ENCODE data around the gene DUSP16.

Gene DUSP16

GRCh38 chr12:12519354-12519998, 43.2 kb downstream of the DUSP16 start:
- H3K27ac ChIP-seq (ENCODE audit: low read length), result no peak overlapping the region
- no peaks in the 10 kb centered on the region for H3K9me3 ChIP-seq (replicated peaks; ENCODE audit: insufficient read depth, low read length)
- H2AFZ ChIP-seq (ENCODE audit: low read length), result no peak overlapping the region
- H3K9me2 ChIP-seq (replicated peaks; ENCODE audit: insufficient read depth, low read length), result no peaks in the 10 kb centered on the region
- no peak overlapping the region for H3K4me3 ChIP-seq (ENCODE audit: low read length)
- H3K36me3 ChIP-seq (replicated peaks; ENCODE audit: insufficient read depth, low read length), result no peaks in the 10 kb centered on the region
- H3F3A ChIP-seq (ENCODE audit: insufficient read depth, low read length), result no peaks in the 10 kb centered on the region
- DNase-seq, result no peak
- H3K79me2 ChIP-seq (ENCODE audit: low read length), result no peaks in the 10 kb centered on the region
- no peaks in the 10 kb centered on the region for H4K20me1 ChIP-seq (ENCODE audit: insufficient read depth, low read length)
- no peaks in the 10 kb centered on the region for H3K4me1 ChIP-seq (ENCODE audit: low read length)
- no peak overlapping the region for H3K4me2 ChIP-seq (ENCODE audit: low read depth, low read length)
- TF ChIP-seq CTCF (IDR thresholded peaks at IDR 0.05; ENCODE audit: low read length), result no peak
- no peak for TF ChIP-seq EZH2 (optimal IDR thresholded peaks at IDR 0.05; ENCODE audit: low read depth, low read length)
- TF ChIP-seq EZH2phosphoT487 (IDR thresholded peaks at IDR 0.05; ENCODE audit: low read length), result no peak
- no peaks in the 10 kb centered on the region for H3K27me3 ChIP-seq (replicated peaks; ENCODE audit: insufficient read depth, low read length)
- no peak overlapping the region for H3K9ac ChIP-seq (ENCODE audit: low read length)

- no peaks in the 10 kb centered on the region for H3K79me2 ChIP-seq (ENCODE audit: low read length)
- H3K36me3 ChIP-seq (replicated peaks; ENCODE audit: insufficient read depth, low read length), result no peaks in the 10 kb centered on the region
- H3K4me2 ChIP-seq (ENCODE audit: low read depth, low read length), result no peak overlapping the region
- no peak overlapping the region for H3K4me3 ChIP-seq (ENCODE audit: low read length)
- DNase-seq, result no peak
- H2AFZ ChIP-seq (ENCODE audit: low read length), result no peak overlapping the region
- no peaks in the 10 kb centered on the region for H3K4me1 ChIP-seq (ENCODE audit: low read length)
- no peaks in the 10 kb centered on the region for H3K9me2 ChIP-seq (replicated peaks; ENCODE audit: insufficient read depth, low read length)
- no peaks in the 10 kb centered on the region for H3K27me3 ChIP-seq (replicated peaks; ENCODE audit: insufficient read depth, low read length)
- no peak overlapping the region for H3K27ac ChIP-seq (ENCODE audit: low read length)
- no peak for TF ChIP-seq CTCF (IDR thresholded peaks at IDR 0.05; ENCODE audit: low read length)
- TF ChIP-seq EZH2phosphoT487 (IDR thresholded peaks at IDR 0.05; ENCODE audit: low read length), result no peak
- TF ChIP-seq EZH2 (optimal IDR thresholded peaks at IDR 0.05; ENCODE audit: low read depth, low read length), result no peak
- H3K9me3 ChIP-seq (replicated peaks; ENCODE audit: insufficient read depth, low read length), result no peaks in the 10 kb centered on the region
- no peaks in the 10 kb centered on the region for H3F3A ChIP-seq (ENCODE audit: insufficient read depth, low read length)
- no peaks in the 10 kb centered on the region for H4K20me1 ChIP-seq (ENCODE audit: insufficient read depth, low read length)
- H3K9ac ChIP-seq (ENCODE audit: low read length), result no peak overlapping the region
Measured at GRCh38 chr12:12518919-12519318, 43.7 kb downstream of the DUSP16 start.

GRCh38 chr12:12518464-12518845, 44.2 kb downstream of the DUSP16 start:
- no peak overlapping the region for H3K4me2 ChIP-seq (ENCODE audit: low read depth, low read length)
- H3K27ac ChIP-seq (ENCODE audit: low read length), result no peak overlapping the region
- no peaks in the 10 kb centered on the region for H4K20me1 ChIP-seq (ENCODE audit: insufficient read depth, low read length)
- DNase-seq, result no peak
- H3F3A ChIP-seq (ENCODE audit: insufficient read depth, low read length), result no peaks in the 10 kb centered on the region
- H3K9ac ChIP-seq (ENCODE audit: low read length), result no peak overlapping the region
- H3K36me3 ChIP-seq (replicated peaks; ENCODE audit: insufficient read depth, low read length), result no peaks in the 10 kb centered on the region
- H2AFZ ChIP-seq (ENCODE audit: low read length), result no peak overlapping the region
- no peaks in the 10 kb centered on the region for H3K9me3 ChIP-seq (replicated peaks; ENCODE audit: insufficient read depth, low read length)
- no peaks in the 10 kb centered on the region for H3K4me1 ChIP-seq (ENCODE audit: low read length)
- H3K4me3 ChIP-seq (ENCODE audit: low read length), result no peak overlapping the region
- no peaks in the 10 kb centered on the region for H3K79me2 ChIP-seq (ENCODE audit: low read length)
- H3K9me2 ChIP-seq (replicated peaks; ENCODE audit: insufficient read depth, low read length), result no peaks in the 10 kb centered on the region
- no peak for TF ChIP-seq CTCF (IDR thresholded peaks at IDR 0.05; ENCODE audit: low read length)
- no peak for TF ChIP-seq EZH2phosphoT487 (IDR thresholded peaks at IDR 0.05; ENCODE audit: low read length)
- TF ChIP-seq EZH2 (optimal IDR thresholded peaks at IDR 0.05; ENCODE audit: low read depth, low read length), result no peak
- H3K27me3 ChIP-seq (replicated peaks; ENCODE audit: insufficient read depth, low read length), result no peaks in the 10 kb centered on the region

All from MM.1S (cell line).